Measurements from ENCODE around the gene ZNF580. TPM values are rescaled to one million over a fixed set of nuclear protein-coding genes. Genes with fewer than 3 reads are reported as not detected.

Gene ZNF580
- total and polyA plus RNA-seq, 10 of the 15 experiments (the other 5 are each of a cell fraction or from before 2014, with no cell fraction given): 2.3 to 31.8 (median 10.0) TPM

DNA sequence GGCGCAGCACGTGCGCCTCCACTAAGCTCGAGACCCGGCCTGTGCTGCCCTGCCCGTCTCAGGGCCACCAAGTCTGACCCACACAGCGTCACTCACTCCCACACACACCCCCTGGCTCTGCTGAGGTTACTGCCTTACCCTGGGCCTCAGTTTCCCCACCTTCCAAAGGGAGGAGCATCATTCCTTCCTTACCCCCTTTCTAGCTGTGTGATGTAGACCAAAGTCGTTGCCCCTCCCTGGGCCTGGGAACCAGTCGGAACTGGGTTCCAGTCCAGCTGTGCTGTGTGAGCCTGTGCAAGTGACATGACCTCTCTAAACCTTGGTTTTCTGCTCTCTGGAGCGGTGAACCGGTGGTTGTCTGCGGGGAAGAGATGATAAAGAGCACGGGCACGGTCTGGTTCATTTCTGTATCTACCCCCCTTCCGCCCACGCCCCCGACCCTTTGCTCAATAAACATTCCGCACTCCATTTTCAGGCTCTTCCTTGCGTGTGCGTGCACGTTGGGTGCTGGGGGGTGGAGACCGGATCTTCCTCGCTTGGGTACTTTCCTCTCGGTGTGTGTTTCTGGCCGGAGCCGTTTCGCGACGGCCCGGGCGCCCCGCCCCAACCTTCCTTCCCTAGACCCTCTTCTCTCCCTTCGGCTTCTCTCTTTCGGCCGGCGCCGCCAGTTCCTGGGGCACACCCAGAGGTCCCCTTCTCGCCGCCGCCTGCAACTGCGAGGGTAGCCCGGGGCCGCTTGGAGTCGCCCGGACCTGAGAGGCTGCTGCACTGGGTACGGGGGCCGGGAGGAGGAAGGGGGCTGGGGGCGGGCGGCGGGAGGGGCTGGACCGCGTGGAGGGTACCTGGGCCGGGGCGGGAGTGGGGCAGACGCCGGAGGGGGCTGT, 2.4 kb downstream of the ZNF580 start, which contains the start of gene ZNF581 (continued):
- TF ChIP-seq YBX1 (IDR thresholded peaks at IDR 0.05) (no peak), SP1 (IDR thresholded peaks at IDR 0.05; ENCODE audit: low read depth, low read length) (peak; percentile 56), CREM (IDR thresholded peaks at IDR 0.05; ENCODE audit: low read depth) (peak; percentile 73), ZBTB4 (CRISPR knock-in tag; IDR thresholded peaks at IDR 0.05) (no peak), ZBTB33 (IDR thresholded peaks at IDR 0.05) (peak; percentile 53; the same call in 1 of the 2 replicates), HDAC6 (IDR thresholded peaks at IDR 0.05; ENCODE audit: unreplicated experiment) (no peak), ZNF687 (IDR thresholded peaks at IDR 0.05) (no peak; the same call in 1 of the 2 replicates), TCF12 (IDR thresholded peaks at IDR 0.05; ENCODE audit: low read depth, low read length) (no peak), ATF3 (IDR thresholded peaks at IDR 0.05; ENCODE audit: borderline replicate concordance, extremely low read depth, low read depth, low read length) (no peak), CEBPB (IDR thresholded peaks at IDR 0.05; ENCODE audit: borderline replicate concordance in 1 of 2, low read depth in 2 of 2, low read length in 2 of 2) (no peak)
- TF ChIP-seq, protein P1, sequence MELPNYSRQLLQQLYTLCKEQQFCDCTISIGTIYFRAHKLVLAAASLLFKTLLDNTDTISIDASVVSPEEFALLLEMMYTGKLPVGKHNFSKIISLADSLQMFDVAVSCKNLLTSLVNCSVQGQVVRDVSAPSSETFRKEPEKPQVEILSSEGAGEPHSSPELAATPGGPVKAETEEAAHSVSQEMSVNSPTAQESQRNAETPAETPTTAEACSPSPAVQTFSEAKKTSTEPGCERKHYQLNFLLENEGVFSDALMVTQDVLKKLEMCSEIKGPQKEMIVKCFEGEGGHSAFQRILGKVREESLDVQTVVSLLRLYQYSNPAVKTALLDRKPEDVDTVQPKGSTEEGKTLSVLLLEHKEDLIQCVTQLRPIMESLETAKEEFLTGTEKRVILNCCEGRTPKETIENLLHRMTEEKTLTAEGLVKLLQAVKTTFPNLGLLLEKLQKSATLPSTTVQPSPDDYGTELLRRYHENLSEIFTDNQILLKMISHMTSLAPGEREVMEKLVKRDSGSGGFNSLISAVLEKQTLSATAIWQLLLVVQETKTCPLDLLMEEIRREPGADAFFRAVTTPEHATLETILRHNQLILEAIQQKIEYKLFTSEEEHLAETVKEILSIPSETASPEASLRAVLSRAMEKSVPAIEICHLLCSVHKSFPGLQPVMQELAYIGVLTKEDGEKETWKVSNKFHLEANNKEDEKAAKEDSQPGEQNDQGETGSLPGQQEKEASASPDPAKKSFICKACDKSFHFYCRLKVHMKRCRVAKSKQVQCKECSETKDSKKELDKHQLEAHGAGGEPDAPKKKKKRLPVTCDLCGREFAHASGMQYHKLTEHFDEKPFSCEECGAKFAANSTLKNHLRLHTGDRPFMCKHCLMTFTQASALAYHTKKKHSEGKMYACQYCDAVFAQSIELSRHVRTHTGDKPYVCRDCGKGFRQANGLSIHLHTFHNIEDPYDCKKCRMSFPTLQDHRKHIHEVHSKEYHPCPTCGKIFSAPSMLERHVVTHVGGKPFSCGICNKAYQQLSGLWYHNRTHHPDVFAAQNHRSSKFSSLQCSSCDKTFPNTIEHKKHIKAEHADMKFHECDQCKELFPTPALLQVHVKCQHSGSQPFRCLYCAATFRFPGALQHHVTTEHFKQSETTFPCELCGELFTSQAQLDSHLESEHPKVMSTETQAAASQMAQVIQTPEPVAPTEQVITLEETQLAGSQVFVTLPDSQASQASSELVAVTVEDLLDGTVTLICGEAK (IDR thresholded peaks at IDR 0.05; ENCODE audit: borderline replicate concordance): peak; percentile 96
